ENCODE data around the gene CEP76.

DNA sequence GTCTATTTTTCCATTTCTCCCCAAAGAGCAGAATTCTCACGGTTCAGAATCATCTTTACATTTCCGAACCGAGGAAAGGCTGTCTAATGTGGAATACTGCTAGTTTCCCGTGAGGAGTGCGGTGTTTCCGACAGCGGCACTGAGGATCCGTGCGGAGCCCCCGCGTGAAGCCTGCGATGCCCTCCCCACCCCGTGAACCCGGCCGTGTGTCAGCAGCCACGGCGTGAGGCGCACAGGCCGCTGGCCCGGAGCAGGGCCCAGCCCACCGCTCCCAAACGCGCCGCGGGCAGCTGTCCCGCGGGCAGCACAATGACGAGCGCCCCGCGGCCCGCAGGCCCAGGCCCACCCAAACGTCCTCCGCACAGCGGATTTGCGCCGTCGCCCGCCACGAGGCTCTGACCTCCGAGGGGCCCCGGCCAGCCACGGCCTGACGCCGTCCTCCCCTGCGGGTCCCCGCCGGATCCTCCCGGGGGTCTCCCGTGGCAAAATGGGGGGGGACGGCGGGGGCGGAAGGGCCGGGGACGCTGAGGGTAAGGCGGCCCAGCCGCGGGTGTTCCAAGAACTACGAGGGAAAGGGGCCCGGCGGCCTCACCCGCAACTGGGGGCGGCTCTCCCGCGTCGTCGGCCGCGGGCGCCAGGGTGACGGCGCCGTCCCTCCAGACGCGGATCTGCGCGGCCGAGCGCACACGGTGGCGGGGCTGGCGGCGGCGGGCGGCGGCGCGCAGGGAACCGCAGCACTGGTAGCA, 45.4 kb downstream of the CEP76 start:
- peak in 1 of 2 donors; percentile 32 for TF ChIP-seq POLR2A (IDR thresholded peaks at IDR 0.05)
- TF ChIP-seq CTCF (IDR thresholded peaks at IDR 0.05), result peak in 2 of 12 donors; percentile 4 to 11
